ENCODE measurements around the gene CNNM4. TPM values are rescaled to one million over a fixed set of nuclear protein-coding genes. Genes with fewer than 3 reads are reported as not detected.

CNNM4 gene
- total RNA-seq, 1 donor: 5.1 TPM

- H3K79me2 ChIP-seq (ENCODE audit: insufficient read depth, low read length): no peaks in the 10 kb centered on the region
- H2AFZ ChIP-seq (ENCODE audit: low read length): no peak overlapping the region
- H3K36me3 ChIP-seq (ENCODE audit: insufficient read depth, low read length): no peaks in the 10 kb centered on the region
- peaks cover 5% of the 10 kb centered on the region for H3K4me1 ChIP-seq (ENCODE audit: insufficient read depth, low read length)
- H3K4me2 ChIP-seq (ENCODE audit: insufficient read depth, low read length): peak overlapping the region; percentile 4
- TF ChIP-seq CTCF (IDR thresholded peaks at IDR 0.05; ENCODE audit: extremely low read depth, low read depth, low read length): no peak
- no peak overlapping the region for H3K27ac ChIP-seq (ENCODE audit: low read depth, low read length)
- H3K9me3 ChIP-seq (ENCODE audit: low read depth, low read length): no peaks in the 10 kb centered on the region
- peaks cover 3% of the 10 kb centered on the region for H4K20me1 ChIP-seq (ENCODE audit: insufficient read depth, low read length)
- DNase-seq (ENCODE audit: insufficient read length, low spot score, missing footprints): no peak
- H3K27me3 ChIP-seq (ENCODE audit: insufficient read depth, low read length): no peaks in the 10 kb centered on the region
- H3K4me3 ChIP-seq (ENCODE audit: insufficient read depth, low read length): no peak overlapping the region
Measured at GRCh38 chr2:96772903-96773671, 12.4 kb downstream of the CNNM4 start.

- H3K79me2 ChIP-seq (ENCODE audit: insufficient read depth, low read length): no peaks in the 10 kb centered on the region
- no peak overlapping the region for H3K27ac ChIP-seq (ENCODE audit: low read depth, low read length)
- H3K36me3 ChIP-seq (ENCODE audit: insufficient read depth, low read length): no peaks in the 10 kb centered on the region
- H3K27me3 ChIP-seq (ENCODE audit: insufficient read depth, low read length): no peaks in the 10 kb centered on the region
- no peak for TF ChIP-seq CTCF (IDR thresholded peaks at IDR 0.05; ENCODE audit: extremely low read depth, low read depth, low read length)
- H3K4me1 ChIP-seq (ENCODE audit: insufficient read depth, low read length): peaks cover 5% of the 10 kb centered on the region
- peak overlapping the region; percentile 65 for H2AFZ ChIP-seq (ENCODE audit: low read length)
- H3K9me3 ChIP-seq (ENCODE audit: low read depth, low read length): no peaks in the 10 kb centered on the region
- peaks cover 3% of the 10 kb centered on the region for H4K20me1 ChIP-seq (ENCODE audit: insufficient read depth, low read length)
- H3K4me2 ChIP-seq (ENCODE audit: insufficient read depth, low read length): peak overlapping the region; percentile 69
- no peak for DNase-seq (ENCODE audit: insufficient read length, low spot score, missing footprints)
- H3K4me3 ChIP-seq (ENCODE audit: insufficient read depth, low read length): peak overlapping the region; percentile 60
Measured at GRCh38 chr2:96773922-96774321, 13.2 kb downstream of the CNNM4 start.

- H4K20me1 ChIP-seq (ENCODE audit: insufficient read depth, low read length): peaks cover 3% of the 10 kb centered on the region
- no peaks in the 10 kb centered on the region for H3K9me3 ChIP-seq (ENCODE audit: low read depth, low read length)
- no peak overlapping the region for H3K27ac ChIP-seq (ENCODE audit: low read depth, low read length)
- no peaks in the 10 kb centered on the region for H3K36me3 ChIP-seq (ENCODE audit: insufficient read depth, low read length)
- no peaks in the 10 kb centered on the region for H3K27me3 ChIP-seq (ENCODE audit: insufficient read depth, low read length)
- DNase-seq (ENCODE audit: insufficient read length, low spot score, missing footprints): no peak
- H3K4me1 ChIP-seq (ENCODE audit: insufficient read depth, low read length): peaks cover 5% of the 10 kb centered on the region
- H3K4me3 ChIP-seq (ENCODE audit: insufficient read depth, low read length): no peak overlapping the region
- no peak for TF ChIP-seq CTCF (IDR thresholded peaks at IDR 0.05; ENCODE audit: extremely low read depth, low read depth, low read length)
- H3K4me2 ChIP-seq (ENCODE audit: insufficient read depth, low read length): no peak overlapping the region
- H2AFZ ChIP-seq (ENCODE audit: low read length): no peak overlapping the region
- H3K79me2 ChIP-seq (ENCODE audit: insufficient read depth, low read length): no peaks in the 10 kb centered on the region
Measured at GRCh38 chr2:96775160-96775559, 14.5 kb downstream of the CNNM4 start.

- no peak overlapping the region for H3K27ac ChIP-seq (ENCODE audit: low read depth, low read length)
- H3K27me3 ChIP-seq (ENCODE audit: insufficient read depth, low read length): no peaks in the 10 kb centered on the region
- H3K4me2 ChIP-seq (ENCODE audit: insufficient read depth, low read length): no peak overlapping the region
- peaks cover 5% of the 10 kb centered on the region for H4K20me1 ChIP-seq (ENCODE audit: insufficient read depth, low read length)
- no peak overlapping the region for H2AFZ ChIP-seq (ENCODE audit: low read length)
- H3K79me2 ChIP-seq (ENCODE audit: insufficient read depth, low read length): no peaks in the 10 kb centered on the region
- H3K36me3 ChIP-seq (ENCODE audit: insufficient read depth, low read length): no peaks in the 10 kb centered on the region
- no peak for DNase-seq (ENCODE audit: insufficient read length, low spot score, missing footprints)
- H3K4me3 ChIP-seq (ENCODE audit: insufficient read depth, low read length): no peak overlapping the region
- peaks cover 20% of the 10 kb centered on the region for H3K4me1 ChIP-seq (ENCODE audit: insufficient read depth, low read length)
- no peak for TF ChIP-seq CTCF (IDR thresholded peaks at IDR 0.05; ENCODE audit: extremely low read depth, low read depth, low read length)
- no peaks in the 10 kb centered on the region for H3K9me3 ChIP-seq (ENCODE audit: low read depth, low read length)
Measured at GRCh38 chr2:96783388-96783787, 22.7 kb downstream of the CNNM4 start.
